A673 (cell line): ENCODE measurements around the gene TMEM121B. TPM values are rescaled to one million over a fixed set of nuclear protein-coding genes. Genes with fewer than 3 reads are reported as not detected.

Experiments used
- BruUV-seq: library from RNA; stranded (reverse); fragments of 400-500 nt; replicated peaks from 2 replicates; lab custom pipeline; 2021; lab: Mats Ljungman, UMichigan
- CTCF ChIA-PET: fragments of 300-600 bp; sonication (Branson Sonifier 250); formaldehyde crosslinking; loops from one replicate; lab custom pipeline; 2022; ENCODE audit warnings: antibody characterized with exemption; lab: Charles Lee
- POLR2A ChIA-PET: fragments of 300-600 bp; sonication (Branson Sonifier 250); formaldehyde crosslinking; loops from one replicate; lab custom pipeline; 2022; ENCODE audit warnings: antibody characterized with exemption; ENCODE audit not compliant: low non-redundant PET; lab: Charles Lee
- DNase-seq: peaks from one replicate; pipeline ENCODE4 v3.0.0-alpha.2; 2015; ENCODE audit warnings: low spot score
- H3K27ac ChIP-seq: fragments of 200-600 bp; sonication (generic); 2 replicates; pipeline ENCODE4 v1.5.1; 2016; ENCODE audit warnings: mixed run types, low read depth, mild to moderate bottlenecking, mixed read lengths, antibody characterized with exemption, low read length; ENCODE audit not compliant: poor library complexity, severe bottlenecking
- H3K27me3 ChIP-seq: fragments of 200-600 bp; sonication (generic); replicated peaks from 2 replicates; pipeline ENCODE4 v1.6.1; 2017; ENCODE audit warnings: mixed run types, low read depth, mild to moderate bottlenecking, mixed read lengths, antibody characterized with exemption, low read length; ENCODE audit not compliant: insufficient read depth, poor library complexity
- H3K36me3 ChIP-seq: fragments of 200-600 bp; sonication (generic); 2 replicates; pipeline ENCODE4 v1.6.1; 2016; ENCODE audit warnings: mixed run types, mild to moderate bottlenecking, mixed read lengths, antibody characterized with exemption, low read length; ENCODE audit not compliant: insufficient read depth, poor library complexity, severe bottlenecking
- H3K4me1 ChIP-seq: fragments of 200-600 bp; sonication (generic); 2 replicates; pipeline ENCODE4 v1.6.1; 2017; ENCODE audit warnings: mixed run types, mild to moderate bottlenecking, mixed read lengths, antibody characterized with exemption, low read length; ENCODE audit not compliant: insufficient read depth, poor library complexity, severe bottlenecking
- H3K4me3 ChIP-seq: fragments of 200-600 bp; sonication (generic); 2 replicates; pipeline ENCODE4 v1.5.1; 2016; ENCODE audit warnings: low read depth, mixed run types, mild to moderate bottlenecking, mixed read lengths, low read length; ENCODE audit not compliant: poor library complexity, severe bottlenecking
- H3K9me3 ChIP-seq: fragments of 200-600 bp; sonication (generic); 2 replicates; pipeline ENCODE4 v1.6.1; 2016; ENCODE audit warnings: mixed run types, low read depth, mild to moderate bottlenecking, mixed read lengths, antibody characterized with exemption, low read length; ENCODE audit not compliant: poor library complexity, severe bottlenecking
- CTCF ChIP-seq: fragments of 300-800, 200-600 bp; sonication (generic); conservative IDR thresholded peaks from 2 replicates; pipeline ENCODE4 v1.5.1; 2017; ENCODE audit warnings: low read depth, mild to moderate bottlenecking, antibody characterized with exemption, low read length, moderate library complexity, mixed read lengths
- EZH2 ChIP-seq: fragments of 200-600 bp; sonication (generic); IDR thresholded peaks from 2 replicates; pipeline ENCODE4 v1.6.1; 2017; ENCODE audit warnings: borderline replicate concordance, low read depth, mild to moderate bottlenecking, mixed read lengths, antibody characterized with exemption, low read length; ENCODE audit not compliant: poor library complexity, severe bottlenecking
- intact Hi-C: fragments of 100-400 bp; cut with micrococcal nuclease; formaldehyde crosslinking; loops from one replicate; pipeline ENCODE4 v1.10.0; 2022; ENCODE audit not compliant: unreplicated experiment
- total RNA-seq: library from RNA; stranded (reverse); gene quantifications from 2 replicates; pipeline ENCODE4 v1.2.3, GENCODE V29; 2021

Gene TMEM121B
- total RNA-seq, 1 experiment from 2014 or later, result 2.5 TPM

- Histone ChIP-seq H3K4me1 (no peaks in the 10 kb centered on the region), H3K4me3 (no peak overlapping the region), H3K9me3 (no peaks in the 10 kb centered on the region), H3K36me3 (peaks cover 5% of the 10 kb centered on the region), H3K27ac (no peak overlapping the region), H3K27me3 (no peaks in the 10 kb centered on the region)
- DNase-seq, result no peak
- no peak for TF ChIP-seq EZH2
- TF ChIP-seq CTCF, result no peak
- intact Hi-C loops, result no loop called here
- BruUV-seq, result no TSS peak
- POLR2A ChIA-PET, result no interaction called here
- CTCF ChIA-PET, result no interaction called here
These were observed 22.8 kb downstream of the TMEM121B start for GRCh38 chr22:17098379-17098819.

GRCh38 chr22:17097701-17098100, 23.5 kb downstream of the TMEM121B start:
- H3K27ac ChIP-seq, result no peak overlapping the region
- ChIA-PET POLR2A (no interaction called here), CTCF (no interaction called here)
- H3K27me3 ChIP-seq, result no peaks in the 10 kb centered on the region
- no peak for DNase-seq
- BruUV-seq, result no TSS peak
- intact Hi-C loops, result no loop called here
- no peaks in the 10 kb centered on the region for H3K9me3 ChIP-seq
- no peaks in the 10 kb centered on the region for H3K4me1 ChIP-seq
- H3K4me3 ChIP-seq, result no peak overlapping the region
- H3K36me3 ChIP-seq, result peaks cover 5% of the 10 kb centered on the region
- TF ChIP-seq EZH2 (no peak), CTCF (no peak)

GRCh38 chr22:17097062-17097461, 24.1 kb downstream of the TMEM121B start:
- ChIA-PET POLR2A (no interaction called here), CTCF (interaction anchor here (0.7 kb wide), 1 partner anchor 75 kb away, joined by 4 read pairs; no protein-coding TSS in a partner anchor)
- intact Hi-C loops, result no loop called here
- Histone ChIP-seq H3K4me3 (no peak overlapping the region), H3K4me1 (no peaks in the 10 kb centered on the region), H3K27me3 (no peaks in the 10 kb centered on the region), H3K27ac (no peak overlapping the region), H3K36me3 (peaks cover 5% of the 10 kb centered on the region), H3K9me3 (no peaks in the 10 kb centered on the region)
- DNase-seq, result no peak
- TF ChIP-seq CTCF (no peak), EZH2 (no peak)
- no TSS peak for BruUV-seq
